ENCODE measurements around the gene TAF6L.

GRCh38 chr11:62727165-62727871, 43.9 kb upstream of the TAF6L start, which contains the start of gene HNRNPUL2:
- TF ChIP-seq CTCF (IDR thresholded peaks at IDR 0.05; ENCODE audit: extremely low read depth in 1 of 2, insufficient read depth in 1 of 2, low read depth in 1 of 2, low read length in 2 of 2) (no peak), EZH2 (IDR thresholded peaks at IDR 0.05; ENCODE audit: borderline replicate concordance, low read depth, low read length, severe bottlenecking) (no peak)
